ENCODE measurements around the gene GABPA. TPM values are rescaled to one million over a fixed set of nuclear protein-coding genes. Genes with fewer than 3 reads are reported as not detected.
"Not testable (repeated sequence)": the region's sequence is repeated elsewhere in the genome, so short reads cannot be mapped to it uniquely, and the experiment has no call there.

The GABPA gene
- total RNA-seq, 1 experiment from 2014 or later: 17.6 TPM

- H3K36me3 ChIP-seq (ENCODE audit: control insufficient read depth, insufficient read depth, low read length): no peaks in the 10 kb centered on the region
These were observed 45.5 kb upstream of the GABPA start for GRCh38 chr21:25689226-25689625.

GRCh38 chr21:25691976-25692375, 42.8 kb upstream of the GABPA start:
- no peak for DNase-seq (ENCODE audit: low read depth, low spot score)
- H3K36me3 ChIP-seq (ENCODE audit: control insufficient read depth, insufficient read depth, low read length): no peaks in the 10 kb centered on the region
- no peaks in the 10 kb centered on the region for H3K9me3 ChIP-seq (ENCODE audit: control insufficient read depth, insufficient read depth, low read depth, low read length)
- no peak overlapping the region for H3K27ac ChIP-seq (ENCODE audit: low read length)
- in situ Hi-C loops (cut with HindIII; ENCODE audit: low pct_unique_long_range_greater_than_20kb, low sequenced_read_pairs): no loop called here
- POLR2A ChIA-PET: no interaction called here
- no peak for ATAC-seq
- TF ChIP-seq CTCF (IDR thresholded peaks at IDR 0.05): no peak
- H3K4me3 ChIP-seq (ENCODE audit: low read depth in 2 of 2, low read length in 2 of 2): no peak overlapping the region
- H3K4me1 ChIP-seq (ENCODE audit: control insufficient read depth, insufficient read depth, low read length): no peaks in the 10 kb centered on the region
- intact Hi-C loops (cut with micrococcal nuclease; ENCODE audit: unreplicated experiment): no loop called here
- 0 out of 2 replicates have a peak, but pooled peaks cover 2% of the 10 kb centered on the region for H3K27me3 ChIP-seq (ENCODE audit: control insufficient read depth, insufficient read depth, low read length)
- CTCF ChIA-PET: no interaction called here
- BruUV-seq (replicated peaks): no TSS peak

More at GRCh38 chr21:25689226-25689625, 45.5 kb upstream of the GABPA start:
- no TSS peak for BruUV-seq (replicated peaks)
- no peaks in the 10 kb centered on the region for H3K9me3 ChIP-seq (ENCODE audit: control insufficient read depth, insufficient read depth, low read depth, low read length)
- ChIA-PET CTCF (no interaction called here), POLR2A (no interaction called here)
- no peak overlapping the region for H3K27ac ChIP-seq (ENCODE audit: low read length)
- H3K4me3 ChIP-seq (ENCODE audit: low read depth in 2 of 2, low read length in 2 of 2): no peak overlapping the region
- in situ Hi-C loops (cut with HindIII; ENCODE audit: low pct_unique_long_range_greater_than_20kb, low sequenced_read_pairs) (no loop called here), intact Hi-C loops (cut with micrococcal nuclease; ENCODE audit: unreplicated experiment) (no loop called here)
- TF ChIP-seq SIN3A (IDR thresholded peaks at IDR 0.05; ENCODE audit: borderline replicate concordance, insufficient read depth, low read depth, low read length): no peak
- no peak for TF ChIP-seq REST (IDR thresholded peaks at IDR 0.05; ENCODE audit: insufficient read depth in 1 of 2, low read depth in 2 of 2, low read length in 1 of 2)
- no peak for TF ChIP-seq TCF7L2 (IDR thresholded peaks at IDR 0.05; ENCODE audit: low read depth, low read length)
- TF ChIP-seq CTCF (IDR thresholded peaks at IDR 0.05): no peak
- no peak for TF ChIP-seq POLR2AphosphoS5 (IDR thresholded peaks at IDR 0.05; ENCODE audit: low read depth, low read length)
- ATAC-seq (no peak), DNase-seq (ENCODE audit: low read depth, low spot score) (no peak)
- H3K4me1 ChIP-seq (ENCODE audit: control insufficient read depth, insufficient read depth, low read length): no peaks in the 10 kb centered on the region
- 0 out of 2 replicates have a peak, but pooled peaks cover 2% of the 10 kb centered on the region for H3K27me3 ChIP-seq (ENCODE audit: control insufficient read depth, insufficient read depth, low read length)

GRCh38 chr21:25695461-25695860, 39.3 kb upstream of the GABPA start:
- CTCF ChIA-PET; H3K9me3 ChIP-seq (ENCODE audit: control insufficient read depth, insufficient read depth, low read depth, low read length); H3K27me3 ChIP-seq (ENCODE audit: control insufficient read depth, insufficient read depth, low read length); in situ Hi-C loops (cut with HindIII; ENCODE audit: low pct_unique_long_range_greater_than_20kb, low sequenced_read_pairs); H3K36me3 ChIP-seq (ENCODE audit: control insufficient read depth, insufficient read depth, low read length); DNase-seq (ENCODE audit: low read depth, low spot score); POLR2A ChIA-PET; intact Hi-C loops (cut with micrococcal nuclease; ENCODE audit: unreplicated experiment); ATAC-seq; H3K27ac ChIP-seq (ENCODE audit: low read length); BruUV-seq (replicated peaks); H3K4me3 ChIP-seq (ENCODE audit: low read depth in 2 of 2, low read length in 2 of 2); H3K4me1 ChIP-seq (ENCODE audit: control insufficient read depth, insufficient read depth, low read length): not testable (repeated sequence)
